H9 (cell line): ENCODE results near the gene PIAS2. TPM values are rescaled to one million over a fixed set of nuclear protein-coding genes. Genes with fewer than 3 reads are reported as not detected.

ENCODE experiments used
- DNase-seq: peaks from one replicate; pipeline ENCODE4 v3.0.0-alpha.2; 2017
- H2AFZ ChIP-seq: one replicate; pipeline ENCODE4 v1.6.1; 2013; ENCODE audit warnings: mild to moderate bottlenecking, low read length, control low read depth, moderate library complexity
- H2AK5ac ChIP-seq: 2 replicates; pipeline ENCODE4 v1.6.1; 2013; ENCODE audit warnings: low read length, control low read depth, mixed read lengths; ENCODE audit not compliant: insufficient read length
- H2BK120ac ChIP-seq: one replicate; pipeline ENCODE4 v1.6.1; 2013; ENCODE audit warnings: low read depth, mild to moderate bottlenecking, low read length, control low read depth, inconsistent platforms; ENCODE audit not compliant: poor library complexity, severe bottlenecking
- H2BK12ac ChIP-seq: 2 replicates; pipeline ENCODE4 v1.6.1; 2013; ENCODE audit warnings: low read length, control low read depth, mixed read lengths, low read depth; ENCODE audit not compliant: insufficient read length
- H2BK15ac ChIP-seq: 2 replicates; pipeline ENCODE4 v1.6.1; 2013; ENCODE audit warnings: low read depth, low read length, control low read depth
- H2BK20ac ChIP-seq: one replicate; pipeline ENCODE4 v1.6.1; 2013; ENCODE audit warnings: low read depth, mild to moderate bottlenecking, low read length, control low read depth, inconsistent platforms; ENCODE audit not compliant: poor library complexity, severe bottlenecking
- H2BK5ac ChIP-seq: 2 replicates; pipeline ENCODE4 v1.6.1; 2013; ENCODE audit warnings: low read length, control low read depth, mixed read lengths; ENCODE audit not compliant: insufficient read length
- H3K14ac ChIP-seq: 2 replicates; pipeline ENCODE4 v1.6.1; 2013; ENCODE audit warnings: low read length, control low read depth; ENCODE audit not compliant: insufficient read depth
- H3K18ac ChIP-seq: 2 replicates; pipeline ENCODE4 v1.6.1; 2013; ENCODE audit warnings: low read depth, mild to moderate bottlenecking, mixed read lengths, low read length, control low read depth; ENCODE audit not compliant: insufficient read length
- H3K23ac ChIP-seq: 2 replicates; pipeline ENCODE4 v1.6.1; 2013; ENCODE audit warnings: low read length, control low read depth, mixed read lengths, low read depth; ENCODE audit not compliant: insufficient read length
- H3K23me2 ChIP-seq: 2 replicates; pipeline ENCODE4 v1.6.1; 2013; ENCODE audit warnings: low read depth, mild to moderate bottlenecking, mixed read lengths, low read length, control low read depth; ENCODE audit not compliant: insufficient read length, poor library complexity, severe bottlenecking
- H3K27ac ChIP-seq: 2 replicates; pipeline ENCODE4 v1.5.1; 2013; ENCODE audit warnings: low read length, control low read depth, mixed read lengths, low read depth; ENCODE audit not compliant: insufficient read length
- H3K27me3 ChIP-seq: 2 replicates; pipeline ENCODE4 v1.6.1; 2013; ENCODE audit warnings: low read length, control low read depth, inconsistent platforms; ENCODE audit not compliant: insufficient read depth
- H3K4ac ChIP-seq: 2 replicates; pipeline ENCODE4 v1.6.1; 2013; ENCODE audit warnings: low read depth, mild to moderate bottlenecking, control low read depth, inconsistent platforms, low read length, moderate library complexity
- H3K4me1 ChIP-seq: 2 replicates; pipeline ENCODE4 v1.6.1; 2013; ENCODE audit warnings: low read length, control low read depth, inconsistent platforms; ENCODE audit not compliant: insufficient read depth
- H3K4me2 ChIP-seq: 2 replicates; pipeline ENCODE4 v1.6.1; 2013; ENCODE audit warnings: low read length, control low read depth, mixed read lengths; ENCODE audit not compliant: insufficient read length, insufficient read depth
- H3K56ac ChIP-seq: 2 replicates; pipeline ENCODE4 v1.6.1; 2013; ENCODE audit warnings: low read depth, mild to moderate bottlenecking, mixed read lengths, low read length, control low read depth; ENCODE audit not compliant: insufficient read length
- H3K79me1 ChIP-seq: 2 replicates; pipeline ENCODE4 v1.6.1; 2013; ENCODE audit warnings: low read depth, mild to moderate bottlenecking, moderate library complexity, low read length, control low read depth, inconsistent platforms; ENCODE audit not compliant: insufficient read depth, poor library complexity, severe bottlenecking
- H3K79me2 ChIP-seq: 2 replicates; pipeline ENCODE4 v1.6.1; 2013; ENCODE audit warnings: low read length, control low read depth, inconsistent platforms; ENCODE audit not compliant: insufficient read depth
- H3K9ac ChIP-seq: 2 replicates; pipeline ENCODE4 v1.6.1; 2013; ENCODE audit warnings: low read length, control low read depth, mixed read lengths; ENCODE audit not compliant: insufficient read length; ENCODE audit errors: extremely low read depth
- H3K9me3 ChIP-seq: one replicate; pipeline ENCODE4 v1.6.1; 2013; ENCODE audit warnings: low read depth, low read length, inconsistent platforms; ENCODE audit not compliant: control insufficient read depth
- H3T11ph ChIP-seq: one replicate; pipeline ENCODE4 v1.6.1; 2013; ENCODE audit warnings: mild to moderate bottlenecking, low read length, control low read depth, inconsistent platforms
- H4K20me1 ChIP-seq: one replicate; pipeline ENCODE4 v1.6.1; 2013; ENCODE audit not compliant: control insufficient read depth, insufficient read length, insufficient read depth
- H4K5ac ChIP-seq: 2 replicates; pipeline ENCODE4 v1.6.1; 2013; ENCODE audit warnings: low read depth, mild to moderate bottlenecking, mixed read lengths, low read length, control low read depth; ENCODE audit not compliant: insufficient read length
- H4K8ac ChIP-seq: replicated peaks from 2 replicates; pipeline ENCODE4 v1.6.1; 2013; ENCODE audit warnings: low read length, control low read depth, mixed read lengths, low read depth; ENCODE audit not compliant: insufficient read length
- H4K91ac ChIP-seq: 2 replicates; pipeline ENCODE4 v1.6.1; 2013; ENCODE audit warnings: low read depth, mild to moderate bottlenecking, moderate library complexity, mixed read lengths, low read length, control low read depth; ENCODE audit not compliant: insufficient read length
- H3K27ac Mint-ChIP-seq, 3 experiments: 2 replicates in 2 of 3; 3 replicates in 1 of 3; pipeline ENCODE4 v1.8.0; 2020 to 2021; ENCODE audit warnings: mixed read lengths in 3 of 3, mild to moderate bottlenecking in 1 of 3, moderate library complexity in 1 of 3
- H3K27me3 Mint-ChIP-seq: 2 replicates; pipeline ENCODE4 v1.8.0; 2021; ENCODE audit warnings: low read depth, mild to moderate bottlenecking, moderate library complexity, mixed read lengths
- H3K36me3 Mint-ChIP-seq, 3 experiments: 2 replicates in 2 of 3; 3 replicates in 1 of 3; pipeline ENCODE4 v1.8.0; 2020 to 2021; ENCODE audit warnings: low read depth in 3 of 3, mixed read lengths in 3 of 3; ENCODE audit not compliant: insufficient read depth in 1 of 3
- H3K4me1 Mint-ChIP-seq, 2 experiments: 2 replicates each; pipeline ENCODE4 v1.8.0; 2020; ENCODE audit warnings: mixed read lengths in 2 of 2
- H3K4me3 Mint-ChIP-seq, 2 experiments: 2 replicates in 1 of 2; 3 replicates in 1 of 2; pipeline ENCODE4 v1.8.0; 2020 to 2021; ENCODE audit warnings: mild to moderate bottlenecking in 2 of 2, mixed read lengths in 2 of 2, moderate library complexity in 1 of 2
- H3K9me3 Mint-ChIP-seq, 2 experiments: 2 replicates in 1 of 2; 3 replicates in 1 of 2; pipeline ENCODE4 v1.8.0; 2020; ENCODE audit warnings: mild to moderate bottlenecking in 2 of 2, mixed read lengths in 2 of 2, moderate library complexity in 1 of 2
- WGBS: extraction: QIAGEN DNeasy Blood & Tissue Kit; methylation state at CpG from one replicate; pipeline ENCODE4 v1.1.7; 2013; ENCODE audit warnings: missing lambda C conversion rate, low lambda C conversion rate, mixed read lengths; ENCODE audit not compliant: insufficient read length; ENCODE audit errors: extremely low coverage; 5-methylcytosine and 5-hydroxymethylcytosine counted together
- total RNA-seq: library from RNA; stranded (reverse); gene quantifications from 2 replicates; pipeline ENCODE4 v1.2.1, GENCODE V29; 2021
- TF ChIP-seq, protein P1 (sequence below): fragments of 200-600 bp; sonication (generic); conservative IDR thresholded peaks from 3 replicates; pipeline ENCODE4 v1.8.0; 2021; ENCODE audit warnings: antibody characterized with exemption, mild to moderate bottlenecking

The PIAS2 gene
- total RNA-seq, 1 experiment from 2014 or later = 58.4 TPM

DNA sequence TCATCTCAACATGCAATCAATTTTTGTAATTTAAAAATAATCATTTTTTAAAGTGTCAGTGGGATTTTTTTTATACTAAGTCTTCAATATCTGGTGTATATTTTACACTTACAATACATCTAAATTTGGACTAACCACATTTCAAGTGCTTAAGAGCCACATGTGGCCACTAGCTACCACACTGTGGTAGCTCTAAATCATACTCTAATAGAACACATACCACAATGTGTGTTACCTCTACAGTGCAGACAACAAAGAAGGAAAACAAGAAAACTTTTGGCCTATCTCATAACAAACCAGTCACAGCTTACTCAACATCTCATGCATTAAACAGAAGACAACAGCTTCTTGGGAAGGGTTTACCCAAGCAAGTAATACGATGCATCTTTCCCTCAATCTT is 24.5 kb downstream of the PIAS2 start:
- no peak overlapping the region for H2BK5ac ChIP-seq
- no peak overlapping the region for H4K5ac ChIP-seq
- no peak overlapping the region for H4K8ac ChIP-seq
- Mint-ChIP-seq H3K27me3 (no peaks in the 10 kb centered on the region; the same call in 1 of the 2 replicates), H3K4me3 (no peak overlapping the region), H3K36me3 (peaks cover 39 to 51% (median 46%) of the 10 kb centered on the region in 3 experiments), H3K4me1 (peaks cover 18 to 21% of the 10 kb centered on the region in 2 experiments), H3K9me3 (peaks cover 28 to 30% of the 10 kb centered on the region in 2 experiments), H3K27ac (peak overlapping the region in 1 of 3 experiments; percentile 17; a peak in 2 of 7 replicates)
- H2BK15ac ChIP-seq = no peak overlapping the region
- H2BK12ac ChIP-seq = no peak overlapping the region
- H4K20me1 ChIP-seq = peaks cover 2% of the 10 kb centered on the region
- H3K23ac ChIP-seq = no peak overlapping the region
- no peaks in the 10 kb centered on the region for H3K27me3 ChIP-seq
- H3K14ac ChIP-seq = no peak overlapping the region
- H3K9ac ChIP-seq = no peak overlapping the region
- H2BK120ac ChIP-seq = no peak overlapping the region
- H3K23me2 ChIP-seq = no peaks in the 10 kb centered on the region
- no CpG with 5 or more reads among the region's 1 CpG for WGBS
- H4K91ac ChIP-seq = no peak overlapping the region
- no peak overlapping the region for H3K18ac ChIP-seq
- no peak overlapping the region for H3K4me2 ChIP-seq
- DNase-seq = no peak
- TF ChIP-seq, protein P1, sequence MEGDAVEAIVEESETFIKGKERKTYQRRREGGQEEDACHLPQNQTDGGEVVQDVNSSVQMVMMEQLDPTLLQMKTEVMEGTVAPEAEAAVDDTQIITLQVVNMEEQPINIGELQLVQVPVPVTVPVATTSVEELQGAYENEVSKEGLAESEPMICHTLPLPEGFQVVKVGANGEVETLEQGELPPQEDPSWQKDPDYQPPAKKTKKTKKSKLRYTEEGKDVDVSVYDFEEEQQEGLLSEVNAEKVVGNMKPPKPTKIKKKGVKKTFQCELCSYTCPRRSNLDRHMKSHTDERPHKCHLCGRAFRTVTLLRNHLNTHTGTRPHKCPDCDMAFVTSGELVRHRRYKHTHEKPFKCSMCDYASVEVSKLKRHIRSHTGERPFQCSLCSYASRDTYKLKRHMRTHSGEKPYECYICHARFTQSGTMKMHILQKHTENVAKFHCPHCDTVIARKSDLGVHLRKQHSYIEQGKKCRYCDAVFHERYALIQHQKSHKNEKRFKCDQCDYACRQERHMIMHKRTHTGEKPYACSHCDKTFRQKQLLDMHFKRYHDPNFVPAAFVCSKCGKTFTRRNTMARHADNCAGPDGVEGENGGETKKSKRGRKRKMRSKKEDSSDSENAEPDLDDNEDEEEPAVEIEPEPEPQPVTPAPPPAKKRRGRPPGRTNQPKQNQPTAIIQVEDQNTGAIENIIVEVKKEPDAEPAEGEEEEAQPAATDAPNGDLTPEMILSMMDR = no peak
- H3T11ph ChIP-seq = no peak overlapping the region
- no peaks in the 10 kb centered on the region; the same call in 1 of the 2 replicates for H3K4me1 ChIP-seq
- H3K27ac ChIP-seq = no peak overlapping the region
- peaks cover 19% of the 10 kb centered on the region; the same call in 1 of the 2 replicates for H3K79me2 ChIP-seq
- H3K56ac ChIP-seq = no peak overlapping the region
- no peak overlapping the region for H2AFZ ChIP-seq
- H3K79me1 ChIP-seq = peaks cover 18% of the 10 kb centered on the region
- peaks cover 27% of the 10 kb centered on the region for H3K9me3 ChIP-seq
- no peak overlapping the region for H3K4ac ChIP-seq
- H2BK20ac ChIP-seq = no peak overlapping the region
- H2AK5ac ChIP-seq = no peak overlapping the region
